ENCODE results near the gene ZNF280B. TPM values are rescaled to one million over a fixed set of nuclear protein-coding genes. Genes with fewer than 3 reads are reported as not detected.
"Not testable (repeated sequence)": the region's sequence is repeated elsewhere in the genome, so short reads cannot be mapped to it uniquely, and the experiment has no call there.

The ZNF280B gene
- total RNA-seq, 6 experiments from 2014 or later: 0.06 to 0.31 (median 0.10) TPM; not detected in 2

- Histone ChIP-seq H3K4me3 (no peak overlapping the region), H3K4me1 (no peaks in the 10 kb centered on the region), H3K36me3 (no peaks in the 10 kb centered on the region), H3K9me3 (no peaks in the 10 kb centered on the region), H3K27ac (no peak overlapping the region), H3K27me3 (no peaks in the 10 kb centered on the region)
- DNase-seq: no peak
- TF ChIP-seq CTCF (IDR thresholded peaks at IDR 0.05) (no peak), POLR2A (IDR thresholded peaks at IDR 0.05) (no peak)
- ATAC-seq: no peak
- intact Hi-C loops (cut with DNase I): no loop called here
Measured at GRCh38 chr22:22515890-22516289, 7.3 kb upstream of the ZNF280B start.

DNA sequence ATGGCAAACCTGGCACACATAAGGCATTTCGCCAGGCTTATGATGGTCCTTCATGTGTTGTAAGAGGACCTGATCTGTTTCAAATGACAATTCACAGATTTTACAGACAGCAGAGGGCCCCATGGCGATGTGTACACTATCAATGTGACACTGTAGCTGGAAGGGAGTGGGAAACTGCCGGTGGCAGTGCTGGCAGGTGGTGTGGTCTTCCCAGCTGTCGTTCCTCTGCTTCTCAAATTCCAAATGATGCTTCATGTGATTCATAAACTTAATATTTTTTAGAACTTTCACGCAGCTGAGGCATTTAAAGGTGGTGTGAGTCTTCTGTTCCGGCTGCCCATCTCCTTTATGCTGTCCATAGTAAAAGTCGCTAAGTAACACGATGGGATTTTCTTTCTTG lies 5.9 kb upstream of the ZNF280B start:
- H3K4me1 ChIP-seq; H3K27ac ChIP-seq; H3K36me3 ChIP-seq; DNase-seq; H3K4me3 ChIP-seq; H3K27me3 ChIP-seq; intact Hi-C loops (cut with DNase I); ATAC-seq; H3K9me3 ChIP-seq: not testable (repeated sequence)
- 42% methylated on average over 7 of the region's 8 CpGs for WGBS (ENCODE audit: insufficient coverage, low coverage, low lambda C conversion rate, missing lambda C conversion rate)

DNA sequence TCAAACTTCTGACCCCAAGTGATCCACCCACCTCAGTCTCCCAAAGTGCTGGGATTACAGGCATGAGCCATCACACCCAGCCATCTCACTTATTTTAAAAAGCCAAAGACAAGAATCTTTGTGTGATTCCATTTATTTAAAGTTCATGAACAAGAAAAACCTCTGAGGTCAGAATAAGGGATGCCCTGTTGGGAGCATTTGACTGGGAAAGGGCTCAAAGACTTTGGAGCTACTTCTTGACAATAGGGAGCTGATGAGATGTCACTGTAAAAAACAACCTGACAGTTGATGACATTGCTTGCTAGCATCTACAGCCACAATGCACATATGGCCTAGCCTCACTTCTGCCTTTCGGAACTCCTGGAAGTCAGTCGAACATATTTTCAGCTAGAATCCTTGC lies 5.1 kb upstream of the ZNF280B start:
- DNase-seq (no peak), ATAC-seq (no peak)
- no CpG with 5 or more reads among the region's 2 CpGs for WGBS (ENCODE audit: insufficient coverage, low coverage, low lambda C conversion rate, missing lambda C conversion rate)
- no peaks in the 10 kb centered on the region for H3K27me3 ChIP-seq
- no peaks in the 10 kb centered on the region for H3K9me3 ChIP-seq
- no peak overlapping the region for H3K27ac ChIP-seq
- H3K4me1 ChIP-seq: no peaks in the 10 kb centered on the region
- intact Hi-C loops (cut with DNase I): no loop called here
- TF ChIP-seq CTCF (IDR thresholded peaks at IDR 0.05) (no peak), POLR2A (IDR thresholded peaks at IDR 0.05) (no peak)
- no peaks in the 10 kb centered on the region for H3K36me3 ChIP-seq
- H3K4me3 ChIP-seq: no peak overlapping the region

DNA sequence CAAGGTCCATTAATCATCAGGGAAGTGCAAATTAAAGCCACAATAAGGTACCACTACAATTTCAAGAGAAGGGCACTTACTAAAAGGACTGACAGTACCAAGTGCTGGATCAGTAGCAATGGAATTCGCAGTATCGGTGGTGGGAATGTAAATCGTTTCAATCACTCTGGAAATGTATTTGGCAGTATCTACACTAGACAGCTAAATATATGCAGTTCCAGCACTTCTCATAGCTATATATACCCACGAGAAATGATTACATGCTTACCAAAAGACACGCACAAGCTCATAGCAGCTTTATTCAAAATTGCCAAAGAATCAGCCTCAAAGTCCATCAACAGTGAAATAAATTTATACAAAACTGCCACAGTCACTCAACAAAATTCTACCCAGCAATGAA lies 4.4 kb upstream of the ZNF280B start:
- H3K27ac ChIP-seq: no peak overlapping the region
- intact Hi-C loops (cut with DNase I): no loop called here
- H3K4me1 ChIP-seq: no peaks in the 10 kb centered on the region
- no peak for ATAC-seq
- TF ChIP-seq CTCF (IDR thresholded peaks at IDR 0.05): no peak
- no peak for TF ChIP-seq POLR2A (IDR thresholded peaks at IDR 0.05)
- H3K36me3 ChIP-seq: no peaks in the 10 kb centered on the region
- WGBS (ENCODE audit: insufficient coverage, low coverage, low lambda C conversion rate, missing lambda C conversion rate): 31% methylated on average over 3 of the region's 5 CpGs
- H3K4me3 ChIP-seq: no peak overlapping the region
- no peak for DNase-seq
- H3K27me3 ChIP-seq: no peaks in the 10 kb centered on the region
- H3K9me3 ChIP-seq: no peaks in the 10 kb centered on the region

GRCh38 chr22:22510833-22511232 lies 2.3 kb upstream of the ZNF280B start:
- H3K27me3 ChIP-seq; H3K27ac ChIP-seq; DNase-seq; H3K9me3 ChIP-seq; ATAC-seq; intact Hi-C loops (cut with DNase I); H3K36me3 ChIP-seq; H3K4me1 ChIP-seq; H3K4me3 ChIP-seq: not testable (repeated sequence)
- WGBS (ENCODE audit: insufficient coverage, low coverage, low lambda C conversion rate, missing lambda C conversion rate): 91% methylated on average over 7 of the region's 7 CpGs

GRCh38 chr22:22509912-22510311 lies 1.4 kb upstream of the ZNF280B start:
- intact Hi-C loops (cut with DNase I); H3K27ac ChIP-seq; H3K9me3 ChIP-seq; H3K4me3 ChIP-seq; H3K27me3 ChIP-seq; ATAC-seq; H3K36me3 ChIP-seq; H3K4me1 ChIP-seq; DNase-seq: not testable (repeated sequence)
- whole genome bisulfite sequencing (ENCODE audit: insufficient coverage, low coverage, low lambda C conversion rate, missing lambda C conversion rate): 78% methylated on average over 6 of the region's 6 CpGs
